ENCODE data around the gene GLYAT. TPM values are rescaled to one million over a fixed set of nuclear protein-coding genes. Genes with fewer than 3 reads are reported as not detected.

The GLYAT gene
- total and polyA plus RNA-seq, 2 donors from 2014 or later: 57.8 to 480 TPM

DNA sequence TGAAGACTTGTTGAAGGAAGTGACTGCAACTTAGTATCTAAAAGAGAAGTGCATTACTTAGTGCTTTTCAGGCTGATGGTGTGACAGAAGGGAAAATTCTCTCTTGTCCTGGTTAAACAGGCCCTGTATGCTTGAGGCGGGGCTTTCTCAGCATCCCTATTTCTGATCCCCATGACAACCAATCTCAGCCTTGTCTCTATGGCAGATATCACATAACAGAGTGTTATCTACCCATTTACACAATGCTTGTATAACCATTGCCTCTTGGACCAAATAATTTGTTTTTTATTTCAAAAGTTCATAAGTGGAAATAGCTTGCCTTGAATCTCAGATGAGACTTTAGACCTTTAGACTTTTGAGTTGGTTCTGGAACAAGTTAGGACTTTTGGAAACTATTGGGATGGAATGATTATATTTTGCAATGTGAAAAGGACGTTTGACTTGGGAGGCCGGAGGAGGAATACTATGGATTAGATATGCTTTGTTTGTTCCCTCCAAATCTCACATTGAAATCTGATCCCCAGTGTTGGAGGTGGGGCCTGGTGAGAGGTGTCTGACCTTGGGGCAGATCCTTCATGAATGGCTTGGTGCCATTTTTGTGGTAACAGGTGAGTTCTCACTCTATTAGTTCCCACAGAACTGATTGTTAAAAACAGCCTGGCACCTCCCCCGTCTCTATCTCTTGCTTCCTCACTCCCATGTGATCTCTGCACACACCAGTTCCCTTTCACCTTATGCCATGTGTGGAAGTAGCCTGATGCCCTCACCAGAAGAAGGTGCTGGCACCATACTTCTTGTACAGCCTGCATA is 3.1 kb upstream of the GLYAT start:
- H3K36me3 ChIP-seq (ENCODE audit: control insufficient read depth in 2 of 3, insufficient read depth in 3 of 3, low read length in 3 of 3): no peaks in the 10 kb centered on the region
- no peaks in the 10 kb centered on the region for H3K27me3 ChIP-seq (ENCODE audit: control insufficient read depth, insufficient read depth, low read length)
- TF ChIP-seq, protein P1, sequence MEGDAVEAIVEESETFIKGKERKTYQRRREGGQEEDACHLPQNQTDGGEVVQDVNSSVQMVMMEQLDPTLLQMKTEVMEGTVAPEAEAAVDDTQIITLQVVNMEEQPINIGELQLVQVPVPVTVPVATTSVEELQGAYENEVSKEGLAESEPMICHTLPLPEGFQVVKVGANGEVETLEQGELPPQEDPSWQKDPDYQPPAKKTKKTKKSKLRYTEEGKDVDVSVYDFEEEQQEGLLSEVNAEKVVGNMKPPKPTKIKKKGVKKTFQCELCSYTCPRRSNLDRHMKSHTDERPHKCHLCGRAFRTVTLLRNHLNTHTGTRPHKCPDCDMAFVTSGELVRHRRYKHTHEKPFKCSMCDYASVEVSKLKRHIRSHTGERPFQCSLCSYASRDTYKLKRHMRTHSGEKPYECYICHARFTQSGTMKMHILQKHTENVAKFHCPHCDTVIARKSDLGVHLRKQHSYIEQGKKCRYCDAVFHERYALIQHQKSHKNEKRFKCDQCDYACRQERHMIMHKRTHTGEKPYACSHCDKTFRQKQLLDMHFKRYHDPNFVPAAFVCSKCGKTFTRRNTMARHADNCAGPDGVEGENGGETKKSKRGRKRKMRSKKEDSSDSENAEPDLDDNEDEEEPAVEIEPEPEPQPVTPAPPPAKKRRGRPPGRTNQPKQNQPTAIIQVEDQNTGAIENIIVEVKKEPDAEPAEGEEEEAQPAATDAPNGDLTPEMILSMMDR (IDR thresholded peaks at IDR 0.05; ENCODE audit: borderline replicate concordance, extremely low read depth, insufficient read depth): no peak
- no peak overlapping the region for H3K4me3 ChIP-seq (ENCODE audit: low read length in 3 of 3)
- FAIRE-seq: no peak
- DNase-seq: no peak
- H3K27ac ChIP-seq (ENCODE audit: low read depth in 2 of 2, low read length in 2 of 2): no peak overlapping the region
- no peak overlapping the region for H3K9ac ChIP-seq (ENCODE audit: low read length in 3 of 3)
- intact Hi-C loops (cut with DNase I): no loop called here
- no peaks in the 10 kb centered on the region for H3K4me1 ChIP-seq (ENCODE audit: control insufficient read depth in 2 of 3, insufficient read depth in 2 of 3, low read depth in 1 of 3, low read length in 3 of 3)
- no peaks in the 10 kb centered on the region for H3K9me3 ChIP-seq (ENCODE audit: control insufficient read depth in 2 of 3, insufficient read depth in 1 of 3, low read length in 3 of 3)

DNA sequence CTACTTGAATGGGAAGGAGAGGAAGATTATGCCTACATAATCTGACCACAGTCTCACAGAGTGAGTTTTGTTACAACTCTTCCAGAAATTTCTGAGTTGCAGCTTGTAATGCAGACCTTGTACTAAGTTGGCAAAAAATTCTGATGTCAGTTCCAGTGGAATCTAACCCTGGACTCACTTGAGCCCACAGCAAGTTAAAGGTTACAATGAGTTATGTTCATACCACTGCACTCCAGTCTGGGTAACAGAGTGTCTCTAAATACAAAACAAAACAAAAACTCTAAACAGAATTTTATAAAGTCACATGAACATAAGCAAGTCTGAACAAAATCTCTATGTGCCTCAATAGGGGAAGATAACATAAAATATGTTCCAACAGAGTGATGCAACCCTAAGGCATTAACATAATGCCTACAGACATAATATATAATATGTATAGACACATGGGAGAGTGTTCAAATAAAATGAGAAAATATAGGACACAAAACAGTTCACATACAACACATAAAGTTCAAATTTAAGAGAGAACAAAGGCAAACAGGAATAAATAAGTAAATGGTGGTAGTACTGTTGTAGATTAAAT is 1.1 kb downstream of the GLYAT start:
- TF ChIP-seq, protein P1 (IDR thresholded peaks at IDR 0.05; ENCODE audit: borderline replicate concordance, extremely low read depth, insufficient read depth): no peak
- peak overlapping the region; percentile 51 to 84 (median 64) for H3K4me3 ChIP-seq (ENCODE audit: low read length in 3 of 3)
- no peaks in the 10 kb centered on the region for H3K9me3 ChIP-seq (ENCODE audit: control insufficient read depth in 2 of 3, insufficient read depth in 1 of 3, low read length in 3 of 3)
- peaks cover 3 to 7% (median 4%) of the 10 kb centered on the region in 3 donors for H3K4me1 ChIP-seq (ENCODE audit: control insufficient read depth in 2 of 3, insufficient read depth in 2 of 3, low read depth in 1 of 3, low read length in 3 of 3)
- intact Hi-C loops (cut with DNase I): no loop called here
- FAIRE-seq: no peak
- peak in 1 of 5 donors; percentile 15 for DNase-seq
- H3K36me3 ChIP-seq (ENCODE audit: control insufficient read depth in 2 of 3, insufficient read depth in 3 of 3, low read length in 3 of 3): peaks cover 0 to 3% (median 0%) of the 10 kb centered on the region in 3 donors
- H3K9ac ChIP-seq (ENCODE audit: low read length in 3 of 3): peak overlapping the region in 2 of 3 donors; percentile 7 to 70
- peak overlapping the region; percentile 68 to 92 for H3K27ac ChIP-seq (ENCODE audit: low read depth in 2 of 2, low read length in 2 of 2)
- no peaks in the 10 kb centered on the region for H3K27me3 ChIP-seq (ENCODE audit: control insufficient read depth, insufficient read depth, low read length)

DNA sequence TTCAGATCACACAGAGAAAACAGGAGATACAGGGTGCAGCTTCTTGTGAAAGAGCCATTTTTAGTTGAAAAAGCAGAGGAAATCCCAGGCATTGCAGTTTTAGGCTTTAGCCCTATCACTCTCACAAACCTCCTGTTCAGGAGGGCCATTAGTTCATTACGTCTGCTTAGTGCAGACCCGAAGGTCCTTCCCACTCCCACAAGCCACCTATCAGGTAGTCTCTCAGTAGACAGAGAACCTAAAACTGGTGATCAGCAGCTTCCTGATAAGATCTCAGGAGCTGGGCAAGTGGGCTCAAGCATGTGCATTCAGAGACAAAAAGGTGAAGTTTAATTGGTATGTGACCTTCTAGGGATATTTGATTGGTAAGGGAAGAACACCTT is 4.3 kb downstream of the GLYAT start:
- FAIRE-seq (no peak), DNase-seq (no peak)
- Histone ChIP-seq H3K27me3 (ENCODE audit: control insufficient read depth, insufficient read depth, low read length) (no peaks in the 10 kb centered on the region), H3K9me3 (ENCODE audit: control insufficient read depth in 2 of 3, insufficient read depth in 1 of 3, low read length in 3 of 3) (no peaks in the 10 kb centered on the region), H3K4me1 (ENCODE audit: control insufficient read depth in 2 of 3, insufficient read depth in 2 of 3, low read depth in 1 of 3, low read length in 3 of 3) (peaks cover 3 to 12% (median 4%) of the 10 kb centered on the region in 3 donors), H3K9ac (ENCODE audit: low read length in 3 of 3) (peak overlapping the region in 1 of 3 donors; percentile 70), H3K36me3 (ENCODE audit: control insufficient read depth in 2 of 3, insufficient read depth in 3 of 3, low read length in 3 of 3) (peaks cover 0 to 3% (median 0%) of the 10 kb centered on the region in 3 donors), H3K27ac (ENCODE audit: low read depth in 2 of 2, low read length in 2 of 2) (peak overlapping the region; percentile 82 to 84), H3K4me3 (ENCODE audit: low read length in 3 of 3) (peak overlapping the region in 2 of 3 donors; percentile 46 to 64)
- TF ChIP-seq, protein P1 (IDR thresholded peaks at IDR 0.05; ENCODE audit: borderline replicate concordance, extremely low read depth, insufficient read depth): no peak
- intact Hi-C loops (cut with DNase I): no loop called here

Measured in kidney (tissue), 14 donors.